Measurements from ENCODE around the gene MYH4. TPM values are rescaled to one million over a fixed set of nuclear protein-coding genes. Genes with fewer than 3 reads are reported as not detected.

Gene MYH4
- total RNA-seq = under 0.01 TPM in 1 of 2 replicates, not detected in the other

GRCh38 chr17:10469459-10469858 lies at the start of gene MYH4:
TSS of gene MYH4 (minus strand) at chr17:10469559. CDS start at chr17:10466745, 2,814 bp downstream.

GRCh38 chr17:10518271-10519037 lies 49.1 kb upstream of the MYH4 start, which contains the start of gene MYH1:
TSS of gene MYH1 (minus strand) at chr17:10518542. CDS start at chr17:10516642, 1,900 bp downstream.

GRCh38 chr17:10421900-10422542 lies 47.3 kb downstream of the MYH4 start, which contains the start of gene MYH8:
TSS of gene MYH8 (minus strand) at chr17:10421950. CDS start at chr17:10420227, 1,723 bp downstream.

Other genes starting within 250 kb of the MYH4 start
- under 0.01 and 0.05 TPM in 2 replicates for gene MYH13, start 96.6 kb downstream of the MYH4 start, total RNA-seq
- gene MYH8, start 47.6 kb downstream of the MYH4 start, total RNA-seq = under 0.01 and 0.09 TPM in 2 replicates
- under 0.01 and 0.09 TPM in 2 replicates for gene MYH1, start 49.0 kb upstream of the MYH4 start, total RNA-seq
- gene MYH2, start 80.1 kb upstream of the MYH4 start, total RNA-seq = under 0.01 and 0.97 TPM in 2 replicates
- gene MYH3, start 187.8 kb upstream of the MYH4 start, total RNA-seq = 1.2 and 1.5 TPM in 2 replicates
- gene SCO1, start 228.0 kb upstream of the MYH4 start, total RNA-seq = 25.2 and 35.3 TPM in 2 replicates
- 10.8 and 19.0 TPM in 2 replicates for gene ADPRM, start 228.0 kb upstream of the MYH4 start, total RNA-seq

Data from smooth muscle cell of the umbilical artery (primary cell).